ENCODE data around the gene RBMS1. TPM values are rescaled to one million over a fixed set of nuclear protein-coding genes. Genes with fewer than 3 reads are reported as not detected.
"Not testable (repeated sequence)": the region's sequence is repeated elsewhere in the genome, so short reads cannot be mapped to it uniquely, and the experiment has no call there.

The RBMS1 gene
- polyA plus RNA-seq, 1 donor (not counting 4 experiments of a cell fraction or from before 2014, with no cell fraction given) = 89.1 TPM

DNA sequence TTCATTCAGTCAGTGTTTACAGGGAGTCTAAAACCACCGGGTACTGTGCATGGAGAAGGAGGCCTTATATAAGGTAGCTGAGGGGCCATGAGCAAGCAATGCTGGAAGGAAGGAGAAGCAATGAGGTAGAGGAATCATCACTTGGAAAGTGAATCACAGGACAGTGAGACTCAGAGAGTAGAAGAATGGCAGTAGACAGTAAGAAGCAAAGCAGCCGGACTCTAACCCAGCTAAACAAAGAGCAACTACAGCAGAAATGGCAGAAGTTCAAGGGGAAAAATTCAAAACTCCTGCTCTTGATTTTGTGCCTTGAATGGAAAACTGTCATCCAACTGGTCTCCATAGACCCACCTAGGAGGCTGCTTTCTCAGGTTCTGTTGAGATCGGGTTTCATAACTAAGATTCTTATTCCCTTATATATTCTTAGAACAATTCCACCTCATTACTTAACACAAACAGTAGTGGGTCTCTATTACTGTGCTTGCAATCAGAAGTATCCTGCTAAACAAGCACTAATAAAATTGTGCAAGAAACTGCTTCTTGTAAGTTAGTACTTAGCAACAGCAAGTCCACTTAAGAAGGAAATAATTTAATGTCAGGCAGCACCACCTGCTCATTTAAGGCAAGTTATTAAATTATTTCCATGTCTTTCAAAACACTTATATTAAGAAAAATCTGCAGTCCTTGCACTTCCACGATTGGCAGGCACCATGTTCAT, 68.0 kb downstream of the RBMS1 start:
- Histone ChIP-seq H2AFZ (ENCODE audit: control insufficient read depth, low read length) (no peak overlapping the region), H3K4me1 (ENCODE audit: control insufficient read depth, extremely low read depth, insufficient read depth, low read length) (no peaks in the 10 kb centered on the region), H3K4me2 (ENCODE audit: control insufficient read depth, extremely low read depth, insufficient read depth, low read depth, low read length) (no peak overlapping the region), H3K27ac (ENCODE audit: control insufficient read depth, insufficient read depth, low read length) (no peak overlapping the region), H3K79me2 (ENCODE audit: control insufficient read depth, insufficient read depth, low read length) (peaks cover 7% of the 10 kb centered on the region), H3K9me3 (ENCODE audit: control insufficient read depth, low read depth, low read length) (no peaks in the 10 kb centered on the region), H3K36me3 (ENCODE audit: control insufficient read depth in 2 of 2, extremely low read depth in 1 of 2, insufficient read depth in 2 of 2, low read length in 2 of 2) (no peaks in the 10 kb centered on the region), H3K9me1 (ENCODE audit: control insufficient read depth, extremely low read depth, insufficient read depth, low read length) (no peaks in the 10 kb centered on the region), H3K9ac (ENCODE audit: control insufficient read depth, extremely low read depth, insufficient read depth, low read length) (no peak overlapping the region), H3K4me3 (ENCODE audit: control insufficient read depth in 2 of 3, extremely low read depth in 1 of 3, insufficient read depth in 2 of 3, low read depth in 1 of 3, low read length in 3 of 3) (no peak overlapping the region), H4K20me1 (ENCODE audit: control insufficient read depth, extremely low read depth, insufficient read depth, low read length) (no peaks in the 10 kb centered on the region), H3K27me3 (ENCODE audit: control insufficient read depth, extremely low read depth, insufficient read depth, low read length) (no peaks in the 10 kb centered on the region)
- TF ChIP-seq EZH2 (IDR thresholded peaks at IDR 0.05; ENCODE audit: low read length) = no peak
- TF ChIP-seq CTCF (optimal IDR thresholded peaks at IDR 0.05 in 1 of 3, IDR thresholded peaks at IDR 0.05 in 1 of 3, conservative IDR thresholded peaks at IDR 0.05 in 1 of 3; ENCODE audit: extremely low read depth in 1 of 3, insufficient read depth in 2 of 3, low read length in 3 of 3) = no peak
- no peak for DNase-seq (ENCODE audit: low read depth, low spot score)
- dilution Hi-C loops (cut with MboI; ENCODE audit: extremely low pct_ligation_motif_present, low sequenced_read_pairs) = no loop called here
- FAIRE-seq = peak; percentile 32

GRCh38 chr2:160423126-160423525, 70.5 kb downstream of the RBMS1 start:
- Histone ChIP-seq H3K27me3 (ENCODE audit: control insufficient read depth, extremely low read depth, insufficient read depth, low read length) (no peaks in the 10 kb centered on the region), H3K4me3 (ENCODE audit: control insufficient read depth in 2 of 3, extremely low read depth in 1 of 3, insufficient read depth in 2 of 3, low read depth in 1 of 3, low read length in 3 of 3) (no peak overlapping the region), H2AFZ (ENCODE audit: control insufficient read depth, low read length) (no peak overlapping the region), H3K4me1 (ENCODE audit: control insufficient read depth, extremely low read depth, insufficient read depth, low read length) (peaks cover 22% of the 10 kb centered on the region), H3K4me2 (ENCODE audit: control insufficient read depth, extremely low read depth, insufficient read depth, low read depth, low read length) (no peak overlapping the region), H3K9ac (ENCODE audit: control insufficient read depth, extremely low read depth, insufficient read depth, low read length) (no peak overlapping the region), H4K20me1 (ENCODE audit: control insufficient read depth, extremely low read depth, insufficient read depth, low read length) (no peaks in the 10 kb centered on the region), H3K9me3 (ENCODE audit: control insufficient read depth, low read depth, low read length) (no peaks in the 10 kb centered on the region), H3K36me3 (ENCODE audit: control insufficient read depth in 2 of 2, extremely low read depth in 1 of 2, insufficient read depth in 2 of 2, low read length in 2 of 2) (no peaks in the 10 kb centered on the region), H3K79me2 (ENCODE audit: control insufficient read depth, insufficient read depth, low read length) (peaks cover 12% of the 10 kb centered on the region), H3K27ac (ENCODE audit: control insufficient read depth, insufficient read depth, low read length) (no peak overlapping the region), H3K9me1 (ENCODE audit: control insufficient read depth, extremely low read depth, insufficient read depth, low read length) (no peaks in the 10 kb centered on the region)
- no peak for TF ChIP-seq EZH2 (IDR thresholded peaks at IDR 0.05; ENCODE audit: low read length)
- no peak for TF ChIP-seq CTCF (optimal IDR thresholded peaks at IDR 0.05 in 1 of 3, IDR thresholded peaks at IDR 0.05 in 1 of 3, conservative IDR thresholded peaks at IDR 0.05 in 1 of 3; ENCODE audit: extremely low read depth in 1 of 3, insufficient read depth in 2 of 3, low read length in 3 of 3)
- DNase-seq (ENCODE audit: low read depth, low spot score) (no peak), FAIRE-seq (no peak)
- dilution Hi-C loops (cut with MboI; ENCODE audit: extremely low pct_ligation_motif_present, low sequenced_read_pairs) = no loop called here

DNA sequence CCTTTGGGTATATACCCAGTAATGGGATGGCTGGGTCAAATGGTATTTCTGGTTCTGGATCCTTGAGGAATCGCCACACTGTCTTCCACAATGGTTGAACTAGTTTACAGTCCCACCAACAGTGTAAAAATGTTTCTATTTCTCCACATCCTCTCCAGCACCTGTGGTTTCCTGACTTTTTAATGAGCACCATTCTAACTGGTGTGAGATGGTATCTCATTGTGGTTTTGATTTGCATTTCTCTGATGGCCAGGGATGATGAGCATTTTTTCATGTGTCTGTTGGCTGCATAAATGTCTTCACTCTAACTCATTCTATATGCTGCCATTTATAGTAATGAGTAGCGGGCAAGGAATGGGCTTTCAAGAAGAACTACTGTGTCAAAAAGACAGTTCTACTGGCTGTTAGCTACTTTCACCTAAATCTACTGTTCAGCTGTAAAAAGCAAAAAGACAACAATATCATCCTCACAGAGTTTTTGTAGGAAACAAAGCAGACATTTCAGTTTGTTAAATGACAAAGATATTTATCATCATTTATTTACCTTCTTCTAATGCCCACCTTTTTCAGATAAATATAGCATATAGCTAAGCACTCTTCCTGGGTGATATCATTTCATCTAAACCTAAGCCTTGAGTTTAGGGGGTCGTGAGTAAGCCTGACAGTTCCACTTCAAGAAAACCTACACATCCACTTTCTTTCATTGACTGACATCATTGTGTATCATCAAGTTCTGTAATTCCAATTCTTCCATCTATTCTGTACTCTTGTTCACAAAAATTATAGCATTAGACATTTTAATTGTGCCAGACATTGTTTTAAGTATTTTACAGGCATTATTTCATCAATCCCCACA, 71.7 kb downstream of the RBMS1 start:
- peak; percentile 64 for FAIRE-seq
- H3K27ac ChIP-seq (ENCODE audit: control insufficient read depth, insufficient read depth, low read length) = not testable (repeated sequence)

More for the DNA sequence above, 71.7 kb downstream of the RBMS1 start:
- H2AFZ ChIP-seq (ENCODE audit: control insufficient read depth, low read length); H3K9me1 ChIP-seq (ENCODE audit: control insufficient read depth, extremely low read depth, insufficient read depth, low read length); H3K4me2 ChIP-seq (ENCODE audit: control insufficient read depth, extremely low read depth, insufficient read depth, low read depth, low read length); H4K20me1 ChIP-seq (ENCODE audit: control insufficient read depth, extremely low read depth, insufficient read depth, low read length); H3K9ac ChIP-seq (ENCODE audit: control insufficient read depth, extremely low read depth, insufficient read depth, low read length); H3K9me3 ChIP-seq (ENCODE audit: control insufficient read depth, low read depth, low read length); H3K27me3 ChIP-seq (ENCODE audit: control insufficient read depth, extremely low read depth, insufficient read depth, low read length); H3K4me3 ChIP-seq (ENCODE audit: control insufficient read depth in 2 of 3, extremely low read depth in 1 of 3, insufficient read depth in 2 of 3, low read depth in 1 of 3, low read length in 3 of 3); dilution Hi-C loops (cut with MboI; ENCODE audit: extremely low pct_ligation_motif_present, low sequenced_read_pairs); DNase-seq (ENCODE audit: low read depth, low spot score); H3K36me3 ChIP-seq (ENCODE audit: control insufficient read depth in 2 of 2, extremely low read depth in 1 of 2, insufficient read depth in 2 of 2, low read length in 2 of 2): not testable (repeated sequence)
- Histone ChIP-seq H3K4me1 (ENCODE audit: control insufficient read depth, extremely low read depth, insufficient read depth, low read length) (peaks cover 34% of the 10 kb centered on the region), H3K79me2 (ENCODE audit: control insufficient read depth, insufficient read depth, low read length) (peaks cover 15% of the 10 kb centered on the region)

All from keratinocyte (primary cell).